Panc1 (cell line): Measurements from ENCODE around the gene CFAP74.

Experiments
- SIN3A ChIP-seq: IDR thresholded peaks from 2 replicates; pipeline ENCODE4 v1.6.1; 2012; ENCODE audit warnings: low read depth, mild to moderate bottlenecking, low read length, moderate library complexity, borderline replicate concordance; ENCODE audit not compliant: insufficient read depth
- TF ChIP-seq, protein P1 (sequence below): fragments of 450-650 bp; IDR thresholded peaks from 2 replicates; pipeline ENCODE4 v1.5.1; 2017; ENCODE audit warnings: mild to moderate bottlenecking
- TF ChIP-seq, protein P2 (sequence below), 2 experiments: IDR thresholded peaks; 2 replicates each; pipeline ENCODE4 v1.6.1; 2011 to 2012; ENCODE audit warnings: low read depth in 2 of 2, control low read depth in 1 of 2, low read length in 1 of 2, mild to moderate bottlenecking in 1 of 2, moderate library complexity in 1 of 2; ENCODE audit not compliant: insufficient read depth in 1 of 2

DNA sequence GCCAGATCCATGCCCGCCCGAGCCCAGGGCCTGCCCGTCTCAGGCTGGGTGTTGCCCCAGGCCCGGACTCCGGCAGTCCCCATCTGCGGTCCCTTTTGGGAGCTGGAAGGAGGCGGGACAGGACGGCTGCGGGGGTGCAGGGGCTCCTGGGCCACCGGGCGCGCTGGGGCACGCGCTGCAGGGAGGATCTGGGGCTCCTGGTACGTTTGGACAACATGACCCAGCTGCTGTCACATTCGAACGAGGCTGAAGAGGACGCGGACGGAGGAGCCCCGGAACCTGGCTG is 95.1 kb downstream of the CFAP74 start:
- TF ChIP-seq, protein P1, sequence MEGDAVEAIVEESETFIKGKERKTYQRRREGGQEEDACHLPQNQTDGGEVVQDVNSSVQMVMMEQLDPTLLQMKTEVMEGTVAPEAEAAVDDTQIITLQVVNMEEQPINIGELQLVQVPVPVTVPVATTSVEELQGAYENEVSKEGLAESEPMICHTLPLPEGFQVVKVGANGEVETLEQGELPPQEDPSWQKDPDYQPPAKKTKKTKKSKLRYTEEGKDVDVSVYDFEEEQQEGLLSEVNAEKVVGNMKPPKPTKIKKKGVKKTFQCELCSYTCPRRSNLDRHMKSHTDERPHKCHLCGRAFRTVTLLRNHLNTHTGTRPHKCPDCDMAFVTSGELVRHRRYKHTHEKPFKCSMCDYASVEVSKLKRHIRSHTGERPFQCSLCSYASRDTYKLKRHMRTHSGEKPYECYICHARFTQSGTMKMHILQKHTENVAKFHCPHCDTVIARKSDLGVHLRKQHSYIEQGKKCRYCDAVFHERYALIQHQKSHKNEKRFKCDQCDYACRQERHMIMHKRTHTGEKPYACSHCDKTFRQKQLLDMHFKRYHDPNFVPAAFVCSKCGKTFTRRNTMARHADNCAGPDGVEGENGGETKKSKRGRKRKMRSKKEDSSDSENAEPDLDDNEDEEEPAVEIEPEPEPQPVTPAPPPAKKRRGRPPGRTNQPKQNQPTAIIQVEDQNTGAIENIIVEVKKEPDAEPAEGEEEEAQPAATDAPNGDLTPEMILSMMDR: no peak
- TF ChIP-seq SIN3A: no peak
- TF ChIP-seq, protein P2, sequence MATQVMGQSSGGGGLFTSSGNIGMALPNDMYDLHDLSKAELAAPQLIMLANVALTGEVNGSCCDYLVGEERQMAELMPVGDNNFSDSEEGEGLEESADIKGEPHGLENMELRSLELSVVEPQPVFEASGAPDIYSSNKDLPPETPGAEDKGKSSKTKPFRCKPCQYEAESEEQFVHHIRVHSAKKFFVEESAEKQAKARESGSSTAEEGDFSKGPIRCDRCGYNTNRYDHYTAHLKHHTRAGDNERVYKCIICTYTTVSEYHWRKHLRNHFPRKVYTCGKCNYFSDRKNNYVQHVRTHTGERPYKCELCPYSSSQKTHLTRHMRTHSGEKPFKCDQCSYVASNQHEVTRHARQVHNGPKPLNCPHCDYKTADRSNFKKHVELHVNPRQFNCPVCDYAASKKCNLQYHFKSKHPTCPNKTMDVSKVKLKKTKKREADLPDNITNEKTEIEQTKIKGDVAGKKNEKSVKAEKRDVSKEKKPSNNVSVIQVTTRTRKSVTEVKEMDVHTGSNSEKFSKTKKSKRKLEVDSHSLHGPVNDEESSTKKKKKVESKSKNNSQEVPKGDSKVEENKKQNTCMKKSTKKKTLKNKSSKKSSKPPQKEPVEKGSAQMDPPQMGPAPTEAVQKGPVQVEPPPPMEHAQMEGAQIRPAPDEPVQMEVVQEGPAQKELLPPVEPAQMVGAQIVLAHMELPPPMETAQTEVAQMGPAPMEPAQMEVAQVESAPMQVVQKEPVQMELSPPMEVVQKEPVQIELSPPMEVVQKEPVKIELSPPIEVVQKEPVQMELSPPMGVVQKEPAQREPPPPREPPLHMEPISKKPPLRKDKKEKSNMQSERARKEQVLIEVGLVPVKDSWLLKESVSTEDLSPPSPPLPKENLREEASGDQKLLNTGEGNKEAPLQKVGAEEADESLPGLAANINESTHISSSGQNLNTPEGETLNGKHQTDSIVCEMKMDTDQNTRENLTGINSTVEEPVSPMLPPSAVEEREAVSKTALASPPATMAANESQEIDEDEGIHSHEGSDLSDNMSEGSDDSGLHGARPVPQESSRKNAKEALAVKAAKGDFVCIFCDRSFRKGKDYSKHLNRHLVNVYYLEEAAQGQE (IDR thresholded peaks at IDR 0.05; ENCODE audit: insufficient read depth in 1 of 2, low read depth in 2 of 2, low read length in 1 of 2): no peak
